GM19468 (cell line): ENCODE results near the gene NUBPL.
A peak's percentile ranks its signal among the peaks of the same experiment; 100 is the strongest.

ENCODE experiments used
- ATAC-seq: cut with Tn5 transposase; IDR thresholded peaks from one replicate; pipeline ENCODE4 v1.9.1; 2021; ENCODE audit warnings: mild to moderate bottlenecking, moderate library complexity, moderate number of reproducible peaks; ENCODE audit not compliant: unreplicated experiment; ENCODE audit errors: extremely low read depth

NUBPL gene

GRCh38 chr14:31561155-31561846 is at the start of gene NUBPL:
Gene NUBPL (plus strand): TSS chr14:31561404. CDS start chr14:31561440, 36 bp downstream.
- ATAC-seq: peak; percentile 93

DNA sequence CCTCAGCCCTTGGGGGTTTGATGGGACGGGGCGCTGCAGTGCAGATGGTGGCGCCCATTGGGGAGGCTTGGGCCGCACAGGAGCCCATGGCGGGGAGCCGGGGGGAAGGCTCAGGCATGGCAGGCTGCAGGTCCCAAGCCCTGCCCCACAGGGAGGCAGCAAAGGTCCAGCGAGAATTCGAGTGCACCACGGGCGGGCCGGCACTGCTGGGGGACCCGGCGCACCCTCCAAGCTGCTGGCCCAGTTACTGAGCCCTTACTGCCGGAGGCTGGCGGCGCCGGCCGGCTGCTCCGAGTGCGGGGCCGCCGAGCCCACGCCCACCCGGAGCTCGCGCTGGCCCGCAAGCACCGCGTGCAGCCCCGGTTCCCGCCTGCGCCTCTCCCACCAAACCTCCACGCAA is 34.1 kb upstream of the NUBPL start:
- ATAC-seq: no peak

DNA sequence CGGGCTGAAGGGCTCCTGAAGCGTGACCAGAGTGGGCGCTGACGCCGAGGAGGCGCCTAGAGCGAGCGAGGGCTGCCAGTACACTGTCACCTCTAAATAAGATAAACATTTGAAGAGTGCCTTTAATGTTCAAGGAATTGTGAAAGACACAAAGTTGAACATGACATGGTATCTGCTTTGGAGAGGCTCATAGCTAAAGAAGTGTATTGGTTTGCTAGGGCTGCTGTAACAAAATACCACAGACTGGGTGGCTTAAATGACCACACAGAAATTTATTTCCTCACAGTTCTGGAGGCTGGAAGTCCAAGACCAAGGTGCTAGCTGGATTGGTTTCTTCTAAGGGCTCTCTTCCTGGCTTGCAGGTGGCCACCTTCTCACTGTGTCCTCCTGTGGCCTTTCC is 33.7 kb upstream of the NUBPL start:
- ATAC-seq: no peak

- no peak for ATAC-seq
These were observed 32.2 kb upstream of the NUBPL start for GRCh38 chr14:31529053-31529452.

GRCh38 chr14:31530136-31530535 is 31.1 kb upstream of the NUBPL start:
- no peak for ATAC-seq

GRCh38 chr14:31536201-31536960 is 24.8 kb upstream of the NUBPL start:
- ATAC-seq: no peak

GRCh38 chr14:31541702-31542101 is 19.5 kb upstream of the NUBPL start:
- ATAC-seq: no peak

- ATAC-seq: no peak
These were observed 17.0 kb upstream of the NUBPL start for GRCh38 chr14:31543969-31544799.

- ATAC-seq: no peak
These were observed 16.4 kb upstream of the NUBPL start for GRCh38 chr14:31544816-31545215.

DNA sequence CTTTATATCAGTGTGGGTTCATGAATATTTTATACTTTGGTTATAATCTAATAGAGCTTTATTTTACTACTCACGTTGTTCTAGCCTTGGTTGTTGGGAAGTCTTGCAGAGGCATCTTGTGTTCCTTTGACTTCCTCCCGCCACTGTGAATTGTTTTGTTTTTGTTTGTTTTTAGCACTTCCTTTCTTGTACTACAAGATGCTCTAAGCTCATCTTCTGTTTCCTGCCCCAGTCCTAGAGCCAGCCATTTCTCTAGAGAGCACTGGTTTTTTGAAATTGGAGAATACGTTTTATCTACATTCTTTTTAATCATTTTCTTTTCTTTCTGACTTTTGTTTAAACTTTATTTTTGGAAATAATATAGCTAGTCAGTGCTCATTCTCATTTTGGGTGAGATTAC is 15.9 kb upstream of the NUBPL start:
- ATAC-seq: no peak

DNA sequence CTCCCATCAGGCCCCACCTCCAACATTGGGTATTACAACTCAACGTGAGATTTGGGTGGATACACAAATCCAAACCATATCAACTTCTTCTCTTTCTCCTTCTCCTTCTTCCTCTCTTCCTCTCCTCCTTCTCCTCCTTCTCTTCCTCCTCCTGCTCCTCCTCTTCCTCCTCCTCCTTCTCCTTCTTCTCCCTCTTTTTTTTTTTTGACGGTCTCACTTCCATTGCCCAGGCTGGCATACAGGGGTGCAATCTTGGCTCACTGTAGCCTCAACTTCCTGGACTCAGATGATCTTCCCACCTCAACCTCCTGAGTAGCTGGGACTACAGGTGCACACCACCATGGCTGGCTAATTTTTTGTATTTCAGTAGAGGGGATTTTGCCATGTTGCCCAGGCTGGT is 11.4 kb upstream of the NUBPL start:
- ATAC-seq: no peak

DNA sequence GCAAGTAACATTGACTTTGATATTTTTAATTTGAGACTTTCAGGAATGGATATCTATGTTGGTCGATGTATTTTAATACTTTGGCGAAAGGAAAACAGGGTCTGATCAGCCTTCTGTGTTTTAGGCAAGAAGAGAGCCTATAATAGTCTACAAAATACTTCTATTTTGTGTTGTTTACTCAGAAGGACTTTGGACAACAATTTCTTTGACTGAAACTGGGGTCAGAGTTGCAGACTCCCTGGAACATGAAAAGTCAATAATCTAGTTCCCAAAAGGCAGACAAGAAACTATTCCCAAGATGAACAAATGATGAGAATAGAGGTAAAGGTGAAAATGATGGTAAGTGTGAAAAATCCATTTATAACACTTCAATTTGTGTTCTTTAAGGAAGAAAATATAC is 10.6 kb upstream of the NUBPL start:
- ATAC-seq: no peak

- ATAC-seq: no peak
These were observed 5.0 kb upstream of the NUBPL start for GRCh38 chr14:31556191-31556590.

DNA sequence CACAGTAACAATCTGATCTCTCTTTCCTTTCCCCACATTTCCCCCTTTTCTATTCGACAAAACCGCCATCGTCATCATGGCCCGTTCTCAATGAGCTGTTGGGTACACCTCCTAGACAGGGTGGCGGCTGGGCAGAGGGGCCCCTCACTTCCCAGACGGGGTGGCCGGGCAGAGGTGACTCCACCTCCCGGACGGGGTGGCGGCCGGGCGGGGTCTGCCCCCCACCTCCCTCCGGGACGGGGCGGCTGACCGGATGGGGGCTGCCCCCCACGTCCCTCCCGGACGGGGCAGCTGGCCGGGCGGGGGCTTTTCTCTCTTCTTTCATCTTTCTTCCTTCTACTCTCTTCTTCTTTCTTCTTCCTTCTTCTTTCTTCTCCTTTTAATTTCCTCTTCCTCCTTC is 1.3 kb upstream of the NUBPL start:
- no peak for ATAC-seq

DNA sequence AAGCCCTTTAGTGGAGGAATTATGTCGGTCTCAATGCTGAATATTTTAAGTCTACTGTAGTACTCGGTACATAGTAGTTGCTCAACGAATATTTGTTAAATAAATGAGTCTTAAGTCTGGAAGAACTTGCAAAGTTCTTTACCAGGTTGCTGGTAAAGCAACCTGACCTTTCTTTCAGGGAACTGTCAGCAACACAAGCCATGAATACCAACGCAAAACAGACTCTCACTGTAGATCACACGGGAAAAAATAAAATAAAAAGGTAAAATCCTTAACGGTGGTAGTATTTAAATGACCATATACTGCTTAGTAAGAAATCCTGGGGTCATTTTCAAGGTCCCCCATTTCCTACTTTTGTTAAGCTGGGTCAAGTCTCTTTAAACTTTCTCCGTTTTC is 447 bp upstream of the NUBPL start:
- ATAC-seq: no peak

GRCh38 chr14:31564194-31564593 is 3.0 kb downstream of the NUBPL start:
- no peak for ATAC-seq

- ATAC-seq: no peak
These were observed 5.3 kb downstream of the NUBPL start for GRCh38 chr14:31566456-31566855.

- no peak for ATAC-seq
These were observed 6.5 kb downstream of the NUBPL start for GRCh38 chr14:31567655-31568054.

DNA sequence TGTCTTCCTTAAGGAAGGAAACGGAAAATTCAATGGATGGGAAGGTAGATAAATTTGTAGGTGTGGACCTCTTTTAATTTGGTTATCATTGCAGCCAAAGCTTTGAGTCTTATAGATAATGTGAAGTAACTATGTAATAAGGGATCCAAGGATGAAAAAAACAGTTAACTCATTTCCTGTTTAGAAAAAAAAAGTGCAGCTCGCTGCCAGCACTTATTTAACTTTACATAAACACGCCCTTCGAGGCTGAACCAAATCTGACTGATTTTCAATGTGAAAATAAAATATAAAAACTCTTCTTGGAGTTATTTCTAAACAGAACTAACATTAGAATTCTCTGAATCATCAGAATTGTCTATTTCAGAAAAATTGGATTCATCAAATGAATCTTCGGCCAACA is 7.0 kb downstream of the NUBPL start:
- ATAC-seq: no peak

DNA sequence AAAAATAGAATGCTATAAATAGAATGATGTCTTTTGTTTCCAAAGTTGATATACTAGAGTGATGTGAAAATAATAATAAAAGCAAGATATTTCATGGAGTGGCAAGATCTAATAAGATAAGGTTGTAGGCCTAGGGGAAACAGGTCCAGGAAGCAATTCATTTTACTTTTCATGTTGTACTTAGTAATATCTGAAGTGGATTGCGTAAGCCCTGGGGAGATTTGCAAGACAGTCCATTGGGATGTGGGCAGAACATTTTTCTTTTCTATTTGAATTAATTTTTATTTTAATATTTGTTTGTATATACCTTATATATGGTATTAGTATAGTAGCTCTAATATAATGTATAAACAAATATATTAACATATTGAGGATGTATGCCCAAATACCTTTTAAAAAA is 7.5 kb downstream of the NUBPL start:
- no peak for ATAC-seq

- ATAC-seq: no peak
These were observed 11.8 kb downstream of the NUBPL start for GRCh38 chr14:31572955-31573354.
